GM18868 (cell line): Measurements from ENCODE around the gene CHDH.
A peak's percentile ranks its signal among the peaks of the same experiment; 100 is the strongest.

ENCODE experiments used
- ATAC-seq: cut with Tn5 transposase; IDR thresholded peaks from one replicate; pipeline ENCODE4 v1.9.1; 2021; ENCODE audit warnings: mild to moderate bottlenecking, moderate library complexity; ENCODE audit not compliant: unreplicated experiment

Gene CHDH

GRCh38 chr3:53846134-53846850 is at the start of gene CHDH, which contains the start of gene IL17RB:
Gene CHDH (minus strand): TSS chr3:53846419. CDS start chr3:53824008, 22,411 bp downstream.
Gene IL17RB (plus strand): TSS chr3:53846568. CDS start chr3:53846589, 21 bp downstream.
- peak; percentile 59 for ATAC-seq

DNA sequence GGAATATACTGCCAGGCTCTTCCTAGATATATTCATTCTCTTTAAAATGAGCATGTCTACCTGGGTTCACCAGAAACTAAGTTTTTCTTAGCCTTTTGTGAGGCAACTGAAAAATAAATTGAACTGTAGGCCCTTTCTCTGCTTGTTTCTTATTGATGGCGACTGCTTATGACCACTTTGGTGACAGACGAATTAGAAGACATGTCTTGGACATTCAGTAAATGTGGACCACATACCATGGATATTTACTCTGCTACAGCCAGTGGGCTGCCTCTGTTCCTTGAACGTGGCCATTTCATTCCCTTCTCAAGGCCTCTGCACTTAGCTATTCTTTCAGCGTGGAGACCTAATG is 46.0 kb upstream of the CHDH start:
- ATAC-seq: no peak

DNA sequence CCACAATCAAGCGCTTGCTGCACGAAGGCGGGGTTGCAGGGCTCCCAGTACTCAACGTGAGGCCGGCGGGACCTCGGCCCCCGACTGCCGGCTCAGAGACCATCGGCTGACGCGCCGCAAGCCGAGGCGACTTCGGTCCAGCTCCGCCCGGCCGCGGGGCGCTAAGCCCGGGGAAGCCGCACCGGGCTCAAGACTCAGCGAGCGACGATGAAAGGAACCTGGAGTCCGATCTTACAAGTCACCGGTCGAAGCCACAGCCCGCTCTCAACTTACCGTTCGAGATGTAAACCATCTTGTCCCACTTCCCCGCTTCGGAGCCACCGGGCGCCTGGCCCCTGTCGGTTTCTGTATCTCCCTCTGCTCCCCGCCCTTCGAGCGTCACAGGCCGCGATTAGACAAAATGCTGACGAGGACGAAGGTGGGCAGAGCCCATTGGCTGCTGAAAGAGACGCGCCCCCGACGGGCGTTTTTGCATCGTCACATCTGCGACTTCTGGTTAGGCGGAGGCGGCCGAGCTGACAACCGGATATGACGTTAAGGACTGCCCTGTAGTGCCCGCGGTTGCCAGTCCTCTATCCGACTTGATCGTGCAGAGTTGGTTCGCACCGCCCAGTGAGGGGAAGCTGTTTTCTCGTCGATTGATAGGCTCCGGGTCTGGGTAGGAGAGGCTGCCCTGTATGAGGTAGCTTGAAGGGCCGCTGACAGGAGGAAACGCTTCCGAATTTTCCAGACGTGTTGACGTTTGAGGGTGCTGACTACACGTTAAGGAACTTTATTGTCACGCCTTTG is 45.5 kb upstream of the CHDH start, which contains the start of gene SELENOK:
SELENOK (minus strand) TSS at position 363 of the 789 bp plus-strand sequence.
- ATAC-seq: peak; percentile 95

DNA sequence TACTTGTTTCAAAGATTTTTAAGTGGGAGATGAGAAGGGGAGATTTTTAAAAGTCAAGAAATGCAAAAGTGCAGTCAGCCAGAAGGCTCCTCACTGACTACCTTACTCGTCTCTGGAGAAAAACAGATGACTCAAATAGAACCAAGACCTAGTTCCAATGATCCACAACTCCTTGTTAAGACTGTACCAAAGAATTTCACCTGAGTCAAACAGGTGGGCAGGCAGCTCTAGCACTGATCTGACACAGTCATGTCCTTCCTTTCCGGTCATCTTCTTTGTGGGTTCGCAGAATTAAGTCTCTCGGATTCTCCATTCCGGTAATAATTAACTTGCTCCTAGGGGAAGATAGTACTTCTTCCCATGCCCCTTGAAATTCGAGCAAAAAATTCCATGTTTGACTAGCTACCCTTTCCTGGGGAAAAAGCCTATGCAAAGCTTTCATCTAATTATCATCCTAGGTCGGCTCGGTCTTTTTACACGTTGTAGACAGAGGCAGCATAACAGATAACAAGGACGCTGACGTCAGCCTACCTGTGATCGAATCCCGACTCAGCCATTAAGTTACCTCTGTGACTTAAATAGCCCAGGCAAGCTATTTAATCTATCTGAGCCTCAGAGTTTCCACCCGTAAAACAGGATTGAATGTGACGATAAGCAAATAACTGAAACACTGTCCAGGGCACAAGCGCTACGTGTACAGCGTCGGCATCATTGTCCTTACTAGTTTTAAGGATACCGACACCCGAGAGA is 44.7 kb upstream of the CHDH start:
- no peak for ATAC-seq

GRCh38 chr3:53888232-53888631 is 42.0 kb upstream of the CHDH start:
- ATAC-seq: no peak

DNA sequence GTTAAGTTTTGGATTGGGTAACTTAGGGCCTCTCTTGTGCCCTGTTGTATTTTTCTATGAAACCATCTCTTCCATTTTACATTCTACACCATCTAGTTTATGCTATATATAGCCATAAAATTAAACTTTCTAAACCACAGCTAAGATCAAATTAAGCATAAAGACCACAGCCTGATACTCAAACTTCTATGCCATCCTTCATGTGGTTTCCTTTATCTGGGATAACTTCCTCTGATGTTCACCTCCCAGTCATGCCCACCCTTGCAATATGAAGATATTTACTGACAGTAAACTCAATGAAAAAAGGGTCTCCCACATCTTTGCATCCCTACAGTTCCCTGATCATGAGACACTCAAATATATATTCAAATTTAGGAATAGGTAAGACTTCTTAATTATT is 41.2 kb upstream of the CHDH start:
- ATAC-seq: no peak

- ATAC-seq: peak; percentile 33
Observed at GRCh38 chr3:53885239-53885638, 39.0 kb upstream of the CHDH start.

GRCh38 chr3:53884623-53885022 is 38.4 kb upstream of the CHDH start:
- no peak for ATAC-seq

DNA sequence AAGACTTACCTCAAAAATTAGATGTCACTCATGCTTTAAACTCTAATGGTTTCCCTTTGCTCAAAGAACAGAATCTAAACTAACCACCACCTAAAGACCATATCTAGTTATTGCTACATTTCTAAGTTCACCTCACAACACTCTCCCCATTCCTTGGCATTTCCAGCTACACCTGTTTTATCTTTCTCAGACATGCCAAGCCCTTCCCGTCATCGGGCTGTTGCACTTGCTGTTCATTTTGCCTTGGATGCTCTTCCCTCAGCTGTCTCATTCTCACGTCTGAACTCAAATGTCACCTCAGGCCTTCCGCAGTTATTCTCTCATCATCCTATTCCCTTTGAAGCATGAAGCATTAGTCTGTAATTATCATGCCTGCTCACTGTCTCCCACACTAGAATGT is 36.8 kb upstream of the CHDH start:
- ATAC-seq: no peak

DNA sequence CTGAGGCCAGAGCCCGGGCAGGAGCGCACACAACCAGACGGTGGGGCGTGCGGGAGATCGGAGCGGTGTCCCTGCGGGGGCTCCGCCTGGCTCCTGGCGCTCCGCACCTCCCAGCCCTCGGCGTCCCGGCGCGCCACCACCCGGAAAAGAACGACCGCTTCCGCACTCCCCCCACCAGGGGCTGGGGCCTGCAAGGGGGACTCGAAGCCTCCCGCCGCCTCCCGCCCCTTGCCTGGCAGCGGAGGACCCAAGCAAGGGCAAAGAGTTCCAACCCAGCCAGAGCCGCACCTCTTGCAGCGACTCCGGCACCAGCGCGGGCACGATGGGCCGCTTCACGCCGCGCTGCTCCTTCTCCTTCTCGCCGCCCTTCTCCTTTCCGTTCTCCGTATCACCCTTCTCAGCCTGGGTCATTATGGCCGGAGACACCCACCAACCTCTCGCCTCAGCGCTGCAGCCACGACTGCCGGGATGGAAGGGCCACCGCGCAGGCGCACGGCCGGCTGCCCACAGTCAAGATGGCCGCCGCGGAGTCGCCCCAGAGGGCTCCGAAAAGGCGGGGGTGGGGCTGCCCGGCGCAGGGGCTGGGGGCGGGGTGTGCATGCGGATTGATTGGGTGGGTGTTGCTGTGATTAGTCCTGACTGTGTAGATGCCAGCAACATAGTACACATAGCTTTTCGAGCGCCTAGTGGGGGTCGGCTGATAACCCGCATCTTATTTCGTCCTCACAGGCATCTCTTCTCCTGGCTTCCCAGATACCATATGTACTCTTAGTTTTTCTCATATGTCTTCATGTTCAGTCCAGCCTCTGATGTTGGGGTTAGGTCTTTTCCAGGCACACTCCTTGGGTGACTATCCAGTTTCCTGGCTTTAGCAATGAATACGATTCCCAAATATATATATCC is 35.7 kb upstream of the CHDH start, which contains the start of gene ACTR8:
ACTR8 (minus strand) TSS at position 462 of the 903 bp plus-strand sequence; CDS start at position 411, 51 bp downstream.
- peak; percentile 86 for ATAC-seq

DNA sequence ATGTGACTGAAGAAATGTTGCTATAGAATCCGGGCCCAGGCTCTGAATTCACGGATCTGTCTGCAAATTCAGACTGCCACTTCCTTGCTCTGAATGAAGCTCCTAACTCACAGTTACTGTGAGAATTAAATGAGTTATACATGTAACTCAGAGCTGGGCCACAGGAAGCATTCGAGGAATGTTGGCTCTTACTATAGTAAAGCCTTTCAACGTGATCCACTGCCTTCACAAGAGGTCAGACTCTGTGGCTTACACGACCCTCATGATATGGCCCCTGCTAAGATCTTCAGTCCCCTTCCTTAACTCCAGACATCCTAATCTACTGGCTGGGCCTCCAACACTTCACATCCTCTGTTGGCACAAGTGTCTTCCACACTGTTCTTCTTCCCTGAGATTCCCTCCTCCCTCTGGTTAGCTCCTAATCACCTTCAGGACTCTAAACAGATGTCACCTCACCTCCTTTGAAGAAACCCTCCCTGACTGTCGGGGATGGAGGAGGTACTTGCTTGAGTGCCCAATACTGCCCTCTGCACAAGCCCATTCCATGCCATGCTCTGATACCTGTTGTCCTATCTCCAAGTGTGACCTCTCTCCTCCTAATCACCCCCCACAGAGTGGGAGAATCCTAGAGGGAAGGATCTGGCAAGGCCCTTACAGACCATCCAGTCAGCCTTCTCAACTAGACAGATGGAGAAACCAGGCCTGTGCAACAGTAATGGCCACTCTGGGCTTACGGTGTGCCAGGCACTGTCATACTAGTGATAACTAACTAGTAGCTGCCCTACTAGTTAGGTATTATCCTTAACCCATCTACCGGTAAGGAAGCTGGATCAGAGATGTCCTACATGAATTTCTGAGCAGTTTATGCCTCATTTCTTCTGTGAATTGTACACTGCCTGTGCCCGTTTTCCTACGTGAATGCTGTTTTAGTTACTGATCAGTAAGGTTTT is 34.5 kb upstream of the CHDH start:
- no peak for ATAC-seq

GRCh38 chr3:53865732-53866499 is 19.7 kb upstream of the CHDH start:
- no peak for ATAC-seq

DNA sequence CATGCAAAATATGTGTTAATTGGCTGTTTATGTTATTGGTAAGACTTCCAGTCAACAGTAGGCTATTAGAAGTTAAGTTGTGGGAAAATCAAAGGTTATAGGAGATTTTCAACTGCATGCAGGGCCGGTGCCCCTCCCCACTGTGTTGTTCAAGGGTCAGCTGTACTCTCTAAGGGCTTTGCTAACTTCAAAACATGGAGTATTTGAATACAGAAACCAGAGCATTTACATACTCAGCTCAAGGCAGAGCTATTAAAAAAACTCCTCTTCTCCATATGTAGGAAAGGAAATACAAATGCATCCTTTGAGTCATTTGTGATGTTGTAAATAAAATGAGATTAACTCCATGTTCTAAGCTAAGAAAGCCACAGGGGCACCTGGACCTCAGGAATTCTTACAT is 16.9 kb upstream of the CHDH start:
- ATAC-seq: no peak

DNA sequence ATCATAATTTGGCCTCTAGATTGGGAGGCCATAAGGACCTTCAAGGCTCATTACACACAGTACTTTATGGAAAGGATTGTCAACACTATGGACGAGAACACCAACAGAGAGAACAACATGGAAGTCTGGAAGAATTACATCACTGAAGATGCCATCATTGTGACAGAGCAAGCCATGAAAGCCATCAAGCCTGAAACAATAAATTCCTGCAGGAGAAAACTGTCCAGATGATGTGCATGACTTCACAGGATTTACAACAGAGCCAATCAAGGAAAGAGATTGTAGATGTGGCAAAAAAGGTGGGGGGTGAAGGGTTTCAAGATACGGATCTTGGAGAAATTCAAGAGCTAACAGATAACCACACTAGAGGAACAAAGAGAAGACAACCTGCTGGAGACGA is 16.0 kb upstream of the CHDH start:
- no peak for ATAC-seq

GRCh38 chr3:53860196-53860595 is 14.0 kb upstream of the CHDH start:
- ATAC-seq: no peak

DNA sequence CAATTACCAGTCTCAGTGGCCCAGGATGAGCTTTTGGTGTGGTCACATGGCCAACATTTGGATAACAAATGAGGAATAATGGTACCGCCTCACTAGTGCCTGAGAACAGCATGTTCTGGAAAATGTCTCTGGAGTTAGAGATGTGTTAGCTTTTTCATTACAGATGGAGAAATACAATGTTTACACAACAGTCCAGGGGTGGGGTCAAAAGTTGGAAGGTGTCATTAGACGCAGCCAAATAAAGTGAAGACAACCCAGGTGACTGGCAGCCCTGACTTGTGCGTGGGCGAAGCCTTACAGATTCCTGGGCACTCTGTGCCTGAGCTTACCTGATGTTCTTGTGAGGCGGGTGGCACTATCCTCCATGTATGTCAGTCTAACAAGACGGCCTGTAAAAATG is 13.0 kb upstream of the CHDH start:
- ATAC-seq: no peak

DNA sequence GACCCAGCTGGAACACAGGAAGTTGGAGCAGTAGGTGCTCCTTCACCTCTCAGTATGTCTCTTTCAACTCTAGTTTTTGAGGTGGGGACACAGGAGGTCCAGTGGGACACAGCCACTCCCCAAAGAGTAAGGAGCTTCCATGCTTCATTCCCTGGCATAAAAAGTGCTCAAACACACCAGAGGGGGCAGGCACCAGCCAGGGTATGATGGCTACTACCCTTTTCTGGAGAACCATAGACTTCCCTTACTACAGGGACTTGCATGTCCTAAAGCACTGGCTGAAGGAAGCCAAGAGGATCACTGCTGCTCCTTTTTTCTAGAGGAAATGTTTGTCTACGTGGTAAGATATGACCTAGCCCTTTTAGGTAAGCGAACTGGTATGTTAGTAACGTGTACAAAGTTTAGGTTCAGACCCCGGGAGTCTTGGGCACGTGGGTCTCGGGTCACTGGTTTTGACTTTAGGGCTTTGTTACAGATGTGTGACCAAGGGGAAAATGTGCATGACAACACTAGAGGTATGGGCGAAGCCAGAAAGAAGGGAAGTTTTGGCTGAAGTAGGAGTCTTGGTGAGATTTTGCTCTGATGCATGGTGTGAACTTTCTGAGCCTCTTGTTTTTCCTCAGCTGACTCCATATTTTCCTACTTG is 12.0 kb upstream of the CHDH start:
- no peak for ATAC-seq

GRCh38 chr3:53856964-53857363 is 10.7 kb upstream of the CHDH start:
- no peak for ATAC-seq
